Caco-2 (cell line): ENCODE measurements around the gene PRRT4. TPM values are rescaled to one million over a fixed set of nuclear protein-coding genes. Genes with fewer than 3 reads are reported as not detected.

Experiments
- BruUV-seq: library from RNA; stranded (reverse); fragments of 400-500 nt; replicated peaks from 2 replicates; lab custom pipeline; 2021; lab: Mats Ljungman, UMichigan
- CTCF ChIA-PET: fragments of 300-600 bp; sonication (Branson Sonifier 250); formaldehyde crosslinking; loops from one replicate; lab custom pipeline; 2022; ENCODE audit warnings: antibody characterized with exemption; lab: Charles Lee
- POLR2A ChIA-PET: fragments of 300-600 bp; sonication (Branson Sonifier 250); formaldehyde crosslinking; loops from one replicate; lab custom pipeline; 2022; ENCODE audit warnings: antibody characterized with exemption; lab: Charles Lee
- DNase-seq, 2 experiments: peaks; one replicate each; pipeline versions ENCODE4 v3.0.0 to v3.0.0-alpha.2; 2020 to 2022
- H3K27me3 ChIP-seq: replicated peaks from 2 replicates; pipeline ENCODE4 v1.6.0; 2011; ENCODE audit warnings: low read length; ENCODE audit not compliant: control insufficient read depth, insufficient read depth
- H3K36me3 ChIP-seq: 2 replicates; pipeline ENCODE4 v1.5.1; 2011; ENCODE audit warnings: low read length; ENCODE audit not compliant: control insufficient read depth, insufficient read depth
- H3K4me1 ChIP-seq: fragments of 250-450 bp; sonication (Bioruptor Pico); 2 replicates; pipeline ENCODE4 v1.5.1; 2020; ENCODE audit warnings: mild to moderate bottlenecking
- H3K4me3 ChIP-seq: 2 replicates; pipeline ENCODE4 v1.5.1; 2011; ENCODE audit warnings: low read depth, mild to moderate bottlenecking, control low read depth, low read length
- H3K9me3 ChIP-seq: fragments of 250-450 bp; sonication (Bioruptor Pico); 2 replicates; pipeline ENCODE4 v1.5.1; 2020; ENCODE audit warnings: mild to moderate bottlenecking, moderate library complexity
- H3K27ac Mint-ChIP-seq: one replicate; pipeline ENCODE4 v1.8.0; 2022; ENCODE audit warnings: mixed read lengths; ENCODE audit not compliant: unreplicated experiment
- H3K27me3 Mint-ChIP-seq: one replicate; pipeline ENCODE4 v1.8.0; 2022; ENCODE audit warnings: mixed read lengths; ENCODE audit not compliant: insufficient read depth, unreplicated experiment
- H3K36me3 Mint-ChIP-seq: one replicate; pipeline ENCODE4 v1.8.0; 2022; ENCODE audit warnings: mild to moderate bottlenecking, mixed read lengths; ENCODE audit not compliant: insufficient read depth, unreplicated experiment
- H3K4me1 Mint-ChIP-seq: one replicate; pipeline ENCODE4 v1.8.0; 2022; ENCODE audit warnings: low read depth, mixed read lengths; ENCODE audit not compliant: unreplicated experiment
- H3K4me3 Mint-ChIP-seq: one replicate; pipeline ENCODE4 v1.8.0; 2022; ENCODE audit warnings: mild to moderate bottlenecking, moderate library complexity, mixed read lengths; ENCODE audit not compliant: unreplicated experiment
- H3K9me3 Mint-ChIP-seq: one replicate; pipeline ENCODE4 v1.8.0; 2022; ENCODE audit warnings: mixed read lengths; ENCODE audit not compliant: unreplicated experiment
- intact Hi-C: fragments of 100-400 bp; cut with micrococcal nuclease; formaldehyde crosslinking; loops from one replicate; pipeline ENCODE4 v1.10.0; 2022; ENCODE audit not compliant: unreplicated experiment
- total RNA-seq: library from RNA; stranded (reverse); gene quantifications from 2 replicates; pipeline ENCODE4 v1.2.3, GENCODE V29; 2022
- TF ChIP-seq, protein P1 (sequence below), 2 experiments: fragments of 200-600 bp in 1 of 2; IDR thresholded peaks; 1 replicate in 1 of 2; 2 replicates in 1 of 2; pipeline versions ENCODE4 v1.5.1 to v1.8.0; 2011 to 2022; ENCODE audit warnings: antibody characterized with exemption in 1 of 2, control low read depth in 1 of 2, inconsistent platforms in 1 of 2, low read depth in 1 of 2, low read length in 1 of 2, mild to moderate bottlenecking in 1 of 2, moderate library complexity in 1 of 2; ENCODE audit not compliant: insufficient read depth in 1 of 2, severe bottlenecking in 1 of 2, unreplicated experiment in 1 of 2

Gene PRRT4
- total RNA-seq, 1 experiment from 2014 or later, result 0.43 TPM

DNA sequence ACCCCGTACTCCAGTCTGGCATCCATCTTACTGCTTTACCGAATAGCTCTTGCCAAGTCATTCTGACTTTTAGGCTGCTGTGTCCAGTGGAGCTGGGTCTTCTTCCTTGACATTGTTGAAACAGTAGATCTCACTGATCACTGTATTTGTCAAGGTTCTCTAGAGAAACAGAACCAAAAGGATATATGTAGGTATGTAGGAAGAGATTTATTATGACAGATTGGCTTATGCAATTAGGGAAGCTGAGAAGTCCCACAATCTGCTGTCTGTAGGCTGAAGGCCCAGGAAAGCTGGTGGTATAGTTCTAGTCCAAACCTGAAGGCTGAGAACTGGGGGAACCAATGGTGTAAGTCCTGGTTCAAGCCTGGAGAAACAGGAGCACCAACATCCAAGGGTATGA lies 12.1 kb upstream of the PRRT4 start:
- no peaks in the 10 kb centered on the region for H3K9me3 ChIP-seq
- no peak for DNase-seq
- no peaks in the 10 kb centered on the region for H3K36me3 Mint-ChIP-seq
- no peaks in the 10 kb centered on the region for H3K27me3 ChIP-seq
- no peak overlapping the region for H3K4me3 Mint-ChIP-seq
- H3K36me3 ChIP-seq, result no peaks in the 10 kb centered on the region
- ChIA-PET POLR2A (no interaction called here), CTCF (interaction anchor here (0.9 to 1.3 kb wide), 2 partner anchors 15 to 26 kb away, joined by 3 to 4 read pairs; no protein-coding TSS in a partner anchor)
- intact Hi-C loops, result no loop called here
- H3K27me3 Mint-ChIP-seq, result peaks cover 6% of the 10 kb centered on the region
- no peaks in the 10 kb centered on the region for H3K4me1 Mint-ChIP-seq
- no peak overlapping the region for H3K27ac Mint-ChIP-seq
- TF ChIP-seq, protein P1, sequence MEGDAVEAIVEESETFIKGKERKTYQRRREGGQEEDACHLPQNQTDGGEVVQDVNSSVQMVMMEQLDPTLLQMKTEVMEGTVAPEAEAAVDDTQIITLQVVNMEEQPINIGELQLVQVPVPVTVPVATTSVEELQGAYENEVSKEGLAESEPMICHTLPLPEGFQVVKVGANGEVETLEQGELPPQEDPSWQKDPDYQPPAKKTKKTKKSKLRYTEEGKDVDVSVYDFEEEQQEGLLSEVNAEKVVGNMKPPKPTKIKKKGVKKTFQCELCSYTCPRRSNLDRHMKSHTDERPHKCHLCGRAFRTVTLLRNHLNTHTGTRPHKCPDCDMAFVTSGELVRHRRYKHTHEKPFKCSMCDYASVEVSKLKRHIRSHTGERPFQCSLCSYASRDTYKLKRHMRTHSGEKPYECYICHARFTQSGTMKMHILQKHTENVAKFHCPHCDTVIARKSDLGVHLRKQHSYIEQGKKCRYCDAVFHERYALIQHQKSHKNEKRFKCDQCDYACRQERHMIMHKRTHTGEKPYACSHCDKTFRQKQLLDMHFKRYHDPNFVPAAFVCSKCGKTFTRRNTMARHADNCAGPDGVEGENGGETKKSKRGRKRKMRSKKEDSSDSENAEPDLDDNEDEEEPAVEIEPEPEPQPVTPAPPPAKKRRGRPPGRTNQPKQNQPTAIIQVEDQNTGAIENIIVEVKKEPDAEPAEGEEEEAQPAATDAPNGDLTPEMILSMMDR (IDR thresholded peaks at IDR 0.05; ENCODE audit: insufficient read depth in 1 of 2, low read depth in 1 of 2, low read length in 1 of 2, severe bottlenecking in 1 of 2, unreplicated experiment in 1 of 2), result no peak
- no peak overlapping the region for H3K4me3 ChIP-seq
- no peaks in the 10 kb centered on the region for H3K4me1 ChIP-seq
- peaks cover 10% of the 10 kb centered on the region for H3K9me3 Mint-ChIP-seq
- no TSS peak for BruUV-seq

DNA sequence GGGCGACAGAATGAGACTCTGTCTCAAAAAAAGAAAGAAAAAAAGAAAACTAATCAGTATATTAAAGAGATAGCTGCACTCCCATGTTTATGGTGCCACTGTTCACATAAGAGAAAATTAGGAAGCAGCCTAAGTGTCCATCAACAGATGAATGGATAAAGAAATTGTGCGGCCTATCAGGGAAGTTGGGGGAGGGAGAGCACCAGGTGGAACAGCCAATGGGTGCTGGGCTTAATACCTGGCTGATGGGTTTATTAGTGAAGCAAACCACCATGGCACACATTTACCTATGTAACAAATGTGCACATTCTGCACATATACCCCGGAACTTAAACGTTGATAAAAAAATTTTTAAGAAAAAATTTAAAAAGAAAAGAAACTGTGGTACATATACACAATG lies 9.0 kb upstream of the PRRT4 start:
- no peak overlapping the region for H3K4me3 Mint-ChIP-seq
- no peak overlapping the region for H3K27ac Mint-ChIP-seq
- Histone ChIP-seq H3K27me3 (no peaks in the 10 kb centered on the region), H3K4me3 (no peak overlapping the region), H3K9me3 (no peaks in the 10 kb centered on the region), H3K36me3 (no peaks in the 10 kb centered on the region), H3K4me1 (no peaks in the 10 kb centered on the region)
- TF ChIP-seq, protein P1 (IDR thresholded peaks at IDR 0.05; ENCODE audit: insufficient read depth in 1 of 2, low read depth in 1 of 2, low read length in 1 of 2, severe bottlenecking in 1 of 2, unreplicated experiment in 1 of 2), result no peak
- POLR2A ChIA-PET, result no interaction called here
- H3K9me3 Mint-ChIP-seq, result peaks cover 10% of the 10 kb centered on the region
- no peak for DNase-seq
- no peaks in the 10 kb centered on the region for H3K36me3 Mint-ChIP-seq
- H3K27me3 Mint-ChIP-seq, result peaks cover 11% of the 10 kb centered on the region
- BruUV-seq, result no TSS peak
- intact Hi-C loops, result no loop called here
- CTCF ChIA-PET, result no interaction called here
- H3K4me1 Mint-ChIP-seq, result no peaks in the 10 kb centered on the region

DNA sequence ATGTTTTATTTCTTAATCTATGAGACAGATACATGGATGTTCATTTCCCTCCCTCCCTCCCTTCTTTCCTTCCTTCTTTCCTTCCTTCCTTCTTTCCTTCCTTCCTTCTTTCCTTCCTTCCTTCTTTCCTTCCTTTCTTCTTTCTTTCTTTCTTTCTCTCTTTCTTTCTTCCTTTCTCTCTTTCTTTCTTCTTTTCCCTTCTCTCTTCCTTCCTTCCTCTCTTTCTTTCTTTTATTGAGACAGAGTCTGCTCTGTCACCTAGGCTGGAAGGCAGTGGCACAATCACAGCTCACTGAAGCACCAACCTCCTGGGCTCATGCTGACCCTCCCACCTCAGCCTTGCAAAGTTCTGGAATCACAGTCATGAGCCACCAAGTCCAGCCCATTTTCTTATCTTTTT lies 5.5 kb upstream of the PRRT4 start:
- no peaks in the 10 kb centered on the region for H3K36me3 Mint-ChIP-seq
- no peak overlapping the region for H3K4me3 Mint-ChIP-seq
- no peaks in the 10 kb centered on the region for H3K4me1 ChIP-seq
- H3K4me1 Mint-ChIP-seq, result peaks cover 4% of the 10 kb centered on the region
- BruUV-seq, result no TSS peak
- no peaks in the 10 kb centered on the region for H3K9me3 Mint-ChIP-seq
- no peak for DNase-seq
- H3K27me3 Mint-ChIP-seq, result peaks cover 27% of the 10 kb centered on the region
- TF ChIP-seq, protein P1 (IDR thresholded peaks at IDR 0.05; ENCODE audit: insufficient read depth in 1 of 2, low read depth in 1 of 2, low read length in 1 of 2, severe bottlenecking in 1 of 2, unreplicated experiment in 1 of 2), result no peak
- H3K4me3 ChIP-seq, result no peak overlapping the region
- CTCF ChIA-PET, result interaction anchor here (1.1 kb wide), 1 partner anchor 21 kb away, joined by 3 read pairs; no protein-coding TSS in a partner anchor
- POLR2A ChIA-PET, result no interaction called here
- no peaks in the 10 kb centered on the region for H3K9me3 ChIP-seq
- H3K36me3 ChIP-seq, result no peaks in the 10 kb centered on the region
- no peaks in the 10 kb centered on the region; the same call in none of the 2 replicates for H3K27me3 ChIP-seq
- H3K27ac Mint-ChIP-seq, result no peak overlapping the region
- intact Hi-C loops, result no loop called here
